IMR-90 (cell line): ENCODE data around the gene PLOD1. TPM values are rescaled to one million over a fixed set of nuclear protein-coding genes. Genes with fewer than 3 reads are reported as not detected.

Experiments
- ATAC-seq: fragments of 200-7000 bp; cut with Tn5 transposase; 2 replicates; pipeline ENCODE4 v1.9.1; 2020; ENCODE audit warnings: low read depth, mild to moderate bottlenecking, moderate library complexity
- BruUV-seq: library from RNA; stranded (reverse); fragments of 400-500 nt; replicated peaks from 2 replicates; lab custom pipeline; 2021; lab: Mats Ljungman, UMichigan
- CTCF ChIA-PET: fragments of 300-600 bp; formaldehyde crosslinking; extraction: SDS; loops from one replicate; lab custom pipeline; 2021; ENCODE audit warnings: antibody characterized with exemption; lab: Yijun Ruan, JAX
- POLR2A ChIA-PET: fragments of 300-600 bp; sonication (Branson Sonifier 250); formaldehyde crosslinking; loops from one replicate; lab custom pipeline; 2022; ENCODE audit warnings: antibody characterized with exemption; ENCODE audit not compliant: unreplicated experiment; lab: Charles Lee
- DNase-seq: peaks from one replicate; pipeline ENCODE4 v3.0.0; 2013
- H2AFZ ChIP-seq: replicated peaks from 2 replicates; pipeline ENCODE3; 2013; ENCODE audit warnings: low read length, mild to moderate bottlenecking; ENCODE audit not compliant: poor library complexity
- H2AK5ac ChIP-seq: 2 replicates; pipeline ENCODE4 v1.6.1; 2013; ENCODE audit warnings: low read depth, low read length, inconsistent platforms
- H2AK9ac ChIP-seq: replicated peaks from 2 replicates; pipeline ENCODE3; 2013; ENCODE audit warnings: mild to moderate bottlenecking, low read depth, low read length, moderate library complexity; ENCODE audit not compliant: poor library complexity
- H2BK120ac ChIP-seq: 2 replicates; pipeline ENCODE4 v1.6.1; 2013; ENCODE audit warnings: low read depth, low read length, inconsistent platforms
- H2BK15ac ChIP-seq: 3 replicates; pipeline ENCODE4 v1.6.1; 2013; ENCODE audit warnings: low read depth, low read length, inconsistent platforms
- H2BK20ac ChIP-seq: 2 replicates; pipeline ENCODE4 v1.6.1; 2013; ENCODE audit warnings: low read depth, mild to moderate bottlenecking, inconsistent platforms, low read length, moderate library complexity
- H2BK5ac ChIP-seq: 2 replicates; pipeline ENCODE4 v1.6.1; 2013; ENCODE audit warnings: mild to moderate bottlenecking, low read depth, low read length, inconsistent platforms; ENCODE audit not compliant: poor library complexity, severe bottlenecking
- H3K14ac ChIP-seq: replicated peaks from 2 replicates; pipeline ENCODE4 v1.6.1; 2013; ENCODE audit warnings: low read depth, low read length, inconsistent platforms
- H3K18ac ChIP-seq: 2 replicates; pipeline ENCODE4 v1.6.1; 2013; ENCODE audit warnings: low read depth, low read length, control low read depth
- H3K23ac ChIP-seq: 2 replicates; pipeline ENCODE4 v1.6.1; 2013; ENCODE audit warnings: low read depth, low read length, inconsistent platforms
- H3K27ac ChIP-seq: 2 replicates; pipeline ENCODE4 v1.5.1; 2013; ENCODE audit warnings: mild to moderate bottlenecking, control low read depth, low read length; ENCODE audit not compliant: insufficient read depth
- H3K27me3 ChIP-seq: 2 replicates; pipeline ENCODE4 v1.6.1; 2013; ENCODE audit warnings: low read length; ENCODE audit not compliant: control insufficient read depth, insufficient read depth
- H3K36me3 ChIP-seq: 2 replicates; pipeline ENCODE4 v1.6.1; 2013; ENCODE audit warnings: low read length, mixed read lengths; ENCODE audit not compliant: control insufficient read depth, insufficient read depth
- H3K4ac ChIP-seq: 2 replicates; pipeline ENCODE4 v1.6.1; 2013; ENCODE audit warnings: low read depth, low read length, inconsistent platforms
- H3K4me1 ChIP-seq: 2 replicates; pipeline ENCODE4 v1.6.1; 2013; ENCODE audit warnings: low read length, mixed read lengths; ENCODE audit not compliant: control insufficient read depth, insufficient read depth
- H3K4me2 ChIP-seq: 2 replicates; pipeline ENCODE4 v1.6.1; 2013; ENCODE audit warnings: low read depth, mild to moderate bottlenecking, control low read depth, low read length, moderate library complexity
- H3K4me3 ChIP-seq: 2 replicates; pipeline ENCODE4 v1.5.1; 2013; ENCODE audit warnings: low read depth, mild to moderate bottlenecking, control low read depth, low read length, moderate library complexity; ENCODE audit not compliant: insufficient read depth
- H3K56ac ChIP-seq: 2 replicates; pipeline ENCODE4 v1.6.1; 2013; ENCODE audit warnings: low read length, inconsistent platforms; ENCODE audit not compliant: insufficient read depth; ENCODE audit errors: extremely low read depth
- H3K79me1 ChIP-seq, 2 experiments: 2 replicates each; pipeline ENCODE4 v1.6.1; 2013; ENCODE audit warnings: low read length in 2 of 2, inconsistent platforms in 1 of 2, low read depth in 1 of 2
- H3K9ac ChIP-seq: 2 replicates; pipeline ENCODE4 v1.6.1; 2013; ENCODE audit warnings: low read depth, low read length, control low read depth
- H3K9me1 ChIP-seq: 2 replicates; pipeline ENCODE4 v1.6.1; 2013; ENCODE audit warnings: low read length, inconsistent platforms; ENCODE audit not compliant: insufficient read depth
- H3K9me3 ChIP-seq: 2 replicates; pipeline ENCODE4 v1.6.1; 2013; ENCODE audit warnings: low read length; ENCODE audit not compliant: control insufficient read depth, insufficient read depth
- H4K20me1 ChIP-seq: 2 replicates; pipeline ENCODE4 v1.6.1; 2013; ENCODE audit warnings: low read length, inconsistent platforms; ENCODE audit not compliant: insufficient read depth
- H4K5ac ChIP-seq: 2 replicates; pipeline ENCODE4 v1.6.1; 2013; ENCODE audit warnings: mild to moderate bottlenecking, low read depth, low read length, control low read depth
- H4K8ac ChIP-seq, 2 experiments: 2 replicates each; pipeline ENCODE4 v1.6.1; 2013; ENCODE audit warnings: low read depth in 2 of 2, low read length in 2 of 2, control low read depth in 1 of 2, inconsistent platforms in 1 of 2
- H4K91ac ChIP-seq: 2 replicates; pipeline ENCODE4 v1.6.1; 2013; ENCODE audit warnings: low read depth, low read length, inconsistent platforms; ENCODE audit not compliant: insufficient read depth
- CHD1 ChIP-seq: IDR thresholded peaks from 2 replicates; pipeline ENCODE4 v1.6.1; 2012; ENCODE audit warnings: low read depth, low read length, improper control_type of control experiment
- POLR2A ChIP-seq: IDR thresholded peaks from 2 replicates; pipeline ENCODE4 v1.6.1; 2012; ENCODE audit warnings: mild to moderate bottlenecking, low read depth, low read length
- WGBS, 2 experiments: methylation state at CpG; one replicate each; pipeline versions ENCODE4 v1.1.5 to v1.1.7; 2013; ENCODE audit warnings: missing lambda C conversion rate in 2 of 2; ENCODE audit not compliant: insufficient read length in 1 of 2; ENCODE audit errors: extremely low coverage in 2 of 2; 5-methylcytosine and 5-hydroxymethylcytosine counted together
- dilution Hi-C: fragments of 300-500 bp; cut with HindIII; formaldehyde crosslinking; loops from one replicate; pipeline ENCODE4 v1.14.3; 2018; ENCODE audit warnings: low sequenced_read_pairs; ENCODE audit not compliant: unreplicated experiment
- in situ Hi-C: fragments of 300-500 bp; cut with MboI; formaldehyde crosslinking; loops from 3 replicates; pipeline ENCODE4 v1.14.3; 2019; ENCODE audit warnings: low sequenced_read_pairs, inconsistent platforms, mixed read lengths
- intact Hi-C: fragments of 100-400 bp; cut with micrococcal nuclease; formaldehyde crosslinking; loops from 2 replicates; pipeline ENCODE4 v1.10.0; 2022
- polyA plus RNA-seq, 3 experiments: library from polyadenylated mRNA; depleted of rRNA; stranded (reverse); fragments of >200 nt; gene quantifications; 2 replicates each; pipeline ENCODE4 v1.2.3, GENCODE V29; 2012; ENCODE audit warnings: low replicate concordance in 1 of 3
- total RNA-seq: library from RNA; depleted of rRNA; stranded (reverse); fragments of >200 nt; gene quantifications from 2 replicates; pipeline ENCODE4 v1.2.3, GENCODE V29; 2012
- TF ChIP-seq, protein P1 (sequence below): fragments of 150-350 bp; IDR thresholded peaks from 2 replicates; pipeline ENCODE4 v1.6.1; 2017; ENCODE audit warnings: mild to moderate bottlenecking, antibody characterized with exemption, low read length, low read depth

Gene PLOD1
- total and polyA plus RNA-seq, 2 of the 4 experiments (the other 2 are of a cell fraction) = 283 to 609 TPM

DNA sequence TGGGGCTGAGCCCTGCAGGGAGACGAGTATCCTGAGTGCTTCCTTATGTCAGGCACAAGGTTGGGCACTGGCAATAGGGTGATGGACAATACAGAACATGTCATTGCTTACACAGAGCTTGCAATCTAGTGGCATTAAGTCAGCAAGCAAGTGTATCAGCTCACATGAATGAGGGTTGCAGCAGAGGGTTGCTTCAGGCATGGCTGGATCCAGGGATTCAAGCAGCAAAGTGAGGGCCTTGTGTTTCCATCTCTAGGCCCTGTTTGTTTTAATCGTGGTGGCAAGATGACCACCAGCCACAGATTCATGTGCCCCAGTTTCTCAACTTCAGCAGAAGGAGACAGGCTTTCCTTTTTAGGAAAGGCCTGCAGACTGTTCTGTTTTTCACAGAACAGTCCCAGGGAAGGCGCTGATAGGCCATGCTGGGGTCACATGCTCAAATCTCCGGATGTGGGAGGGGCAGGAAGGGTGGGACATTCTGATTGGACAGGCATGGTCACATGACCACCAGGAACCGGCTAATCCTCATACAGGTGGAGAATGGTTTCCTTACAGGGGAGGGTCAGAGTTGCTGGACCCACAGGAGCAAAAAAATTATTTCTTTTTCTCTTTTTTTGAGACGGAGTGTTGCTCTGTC lies 14.4 kb downstream of the PLOD1 start:
- Histone ChIP-seq H4K5ac (no peak overlapping the region), H3K4me3 (no peak overlapping the region), H3K36me3 (peaks cover 71% of the 10 kb centered on the region), H3K79me1 (peaks cover 10 to 33% of the 10 kb centered on the region in 2 experiments), H2AK9ac (peak overlapping the region; percentile 50), H2AFZ (peak overlapping the region; percentile 51), H2BK5ac (no peak overlapping the region), H3K4ac (no peak overlapping the region), H4K8ac (no peak overlapping the region), H3K18ac (no peak overlapping the region), H3K56ac (no peak overlapping the region), H3K9ac (no peak overlapping the region), H3K14ac (no peak overlapping the region), H3K9me3 (peaks cover 4% of the 10 kb centered on the region; the same call in 1 of the 2 replicates), H3K27ac (no peak overlapping the region), H3K4me2 (no peak overlapping the region), H2BK15ac (no peak overlapping the region), H3K9me1 (no peaks in the 10 kb centered on the region), H4K20me1 (no peaks in the 10 kb centered on the region; the same call in 1 of the 2 replicates), H4K91ac (no peak overlapping the region), H2AK5ac (no peak overlapping the region), H3K27me3 (no peaks in the 10 kb centered on the region), H2BK120ac (no peak overlapping the region), H3K4me1 (no peaks in the 10 kb centered on the region), H2BK20ac (no peak overlapping the region), H3K23ac (no peak overlapping the region)
- peak; percentile 26 for DNase-seq
- no peak for ATAC-seq
- WGBS, 2 experiments = 100% methylated on average over 2 of the region's 6 CpGs; no CpG with 5 or more reads in 1 of the 2 experiments
- POLR2A ChIA-PET = no interaction called here
- BruUV-seq = no TSS peak
- TF ChIP-seq CHD1 = no peak
- TF ChIP-seq, protein P1, sequence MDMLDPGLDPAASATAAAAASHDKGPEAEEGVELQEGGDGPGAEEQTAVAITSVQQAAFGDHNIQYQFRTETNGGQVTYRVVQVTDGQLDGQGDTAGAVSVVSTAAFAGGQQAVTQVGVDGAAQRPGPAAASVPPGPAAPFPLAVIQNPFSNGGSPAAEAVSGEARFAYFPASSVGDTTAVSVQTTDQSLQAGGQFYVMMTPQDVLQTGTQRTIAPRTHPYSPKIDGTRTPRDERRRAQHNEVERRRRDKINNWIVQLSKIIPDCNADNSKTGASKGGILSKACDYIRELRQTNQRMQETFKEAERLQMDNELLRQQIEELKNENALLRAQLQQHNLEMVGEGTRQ = peak; percentile 89
- TF ChIP-seq POLR2A = no peak
- dilution Hi-C loops (no loop called here), intact Hi-C loops (no loop called here), in situ Hi-C loops (no loop called here)
- CTCF ChIA-PET = interaction anchor here (0.6 kb wide), 1 partner anchor 764 kb away, joined by 4 read pairs; no protein-coding TSS in a partner anchor
